DMS53 (cell line): Measurements from ENCODE around the gene PACSIN3.

Experiments used
- DNase-seq: peaks from one replicate; lab custom pipeline; 2025; lab: John Stamatoyannopoulos, UW

PACSIN3 gene

DNA sequence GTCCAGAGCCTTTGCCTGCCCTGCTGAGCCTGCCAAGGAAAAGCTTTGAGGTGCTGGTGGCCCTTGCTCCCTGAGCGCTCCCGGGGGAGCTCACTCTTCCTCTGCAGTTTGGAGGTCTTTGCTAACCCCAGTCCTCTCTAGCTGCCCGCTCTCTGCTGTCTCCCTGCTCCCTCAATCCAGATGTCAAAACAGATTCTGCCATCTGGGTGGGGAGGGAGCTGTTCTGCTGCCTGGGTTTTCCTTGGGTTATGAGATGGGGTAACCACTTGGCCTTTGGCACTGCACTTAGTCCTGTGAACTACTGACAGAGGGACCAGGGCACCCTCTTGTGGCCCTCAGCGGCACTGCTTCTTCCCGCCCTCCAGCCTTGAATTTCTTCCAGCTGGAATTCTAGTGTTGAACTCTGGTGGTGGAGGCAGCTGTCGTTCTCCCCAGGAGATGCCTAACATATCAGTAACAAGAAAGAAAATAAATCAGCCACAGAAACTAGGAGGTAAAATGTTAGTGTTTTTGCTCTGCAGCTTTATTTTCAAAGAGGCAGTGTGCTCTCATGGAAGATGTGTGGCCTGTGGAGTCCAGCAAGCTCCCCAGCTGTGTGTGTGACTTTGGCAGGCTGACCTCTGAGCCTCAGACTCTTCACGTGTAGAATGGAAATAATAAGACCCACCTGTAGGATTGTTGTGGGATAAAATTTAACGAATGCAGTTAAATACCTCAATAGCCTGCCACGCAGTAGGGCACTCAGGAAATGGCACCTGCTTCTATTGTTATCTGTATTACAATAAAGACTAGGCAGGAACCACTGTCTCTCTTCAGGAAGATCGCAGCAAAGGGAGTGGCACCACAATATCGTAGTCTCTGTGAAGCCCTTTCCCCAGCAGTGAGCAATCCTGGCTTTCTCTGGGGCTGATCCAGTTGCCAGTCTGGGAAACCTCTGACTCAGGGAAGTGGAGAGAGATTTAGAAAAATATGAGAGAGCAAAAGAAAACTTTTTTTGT, 33.0 kb downstream of the PACSIN3 start:
- DNase-seq, result peak; percentile 86

DNA sequence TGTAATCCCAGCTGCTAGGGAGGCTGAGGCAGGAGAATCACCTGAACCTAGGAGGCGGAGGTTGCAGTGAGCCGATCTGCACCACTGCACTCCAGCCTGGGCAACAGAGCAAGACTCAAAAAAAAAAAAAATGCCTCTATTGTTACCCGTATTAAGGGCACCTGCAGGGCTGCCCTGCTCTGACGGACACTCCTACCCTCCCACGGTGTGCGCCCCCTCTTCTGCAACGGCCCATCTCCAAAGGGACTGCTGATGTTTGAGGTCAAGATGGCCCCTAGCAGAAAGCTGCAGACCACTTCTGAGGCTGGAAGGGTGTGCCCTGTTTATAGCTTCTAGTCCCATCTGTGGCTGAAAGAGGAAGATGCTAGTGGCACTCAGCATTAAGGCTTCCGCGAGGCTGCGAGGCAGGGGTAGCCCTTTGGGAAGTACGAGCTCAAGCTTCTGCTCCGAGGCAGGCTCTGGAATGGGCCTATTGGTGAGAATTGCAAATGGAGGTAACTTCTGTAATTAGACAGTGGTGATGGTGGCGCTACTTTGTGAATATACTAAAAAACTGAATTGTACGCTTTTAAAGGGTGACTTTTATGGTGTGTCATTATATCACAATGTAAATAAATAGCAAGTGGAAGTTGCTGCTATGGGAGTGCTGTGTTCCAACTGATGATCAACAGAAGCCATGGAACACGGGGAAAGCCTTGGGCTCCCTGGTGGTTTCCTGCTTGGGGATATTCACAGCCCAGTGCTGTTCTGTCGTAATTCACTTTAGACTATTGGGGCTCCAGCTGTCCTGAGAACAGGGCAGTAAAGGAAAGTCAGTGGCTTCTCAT, 33.9 kb downstream of the PACSIN3 start:
- DNase-seq, result peak; percentile 46

GRCh38 chr11:47149782-47150181, 36.5 kb downstream of the PACSIN3 start:
- no peak for DNase-seq

GRCh38 chr11:47148903-47149531, 37.2 kb downstream of the PACSIN3 start:
- DNase-seq, result peak; percentile 82

- no peak for DNase-seq
Measured at GRCh38 chr11:47148270-47148669, 38.0 kb downstream of the PACSIN3 start.

- no peak for DNase-seq
Measured at GRCh38 chr11:47147681-47148080, 38.6 kb downstream of the PACSIN3 start.

GRCh38 chr11:47147250-47147649, 39.0 kb downstream of the PACSIN3 start:
- no peak for DNase-seq

DNA sequence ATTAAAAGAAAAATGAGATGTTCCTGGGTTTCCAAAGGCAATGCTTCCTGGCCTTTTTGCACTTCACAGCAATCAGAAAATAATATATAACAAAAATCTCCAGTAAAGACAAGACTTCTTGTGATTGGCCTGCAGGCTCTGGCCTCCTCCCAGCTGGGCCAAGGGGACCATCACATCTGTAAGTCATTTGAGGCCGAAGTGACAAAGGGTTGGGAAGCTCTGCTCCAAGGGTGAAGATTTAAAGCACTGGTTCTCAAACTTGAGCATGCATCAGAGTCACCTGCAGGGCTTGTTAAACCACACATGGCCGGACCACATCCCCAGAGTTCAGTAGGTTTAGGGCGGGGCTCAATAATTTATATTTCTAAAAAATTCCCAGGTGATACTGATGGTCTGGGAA, 41.7 kb downstream of the PACSIN3 start:
- no peak for DNase-seq

DNA sequence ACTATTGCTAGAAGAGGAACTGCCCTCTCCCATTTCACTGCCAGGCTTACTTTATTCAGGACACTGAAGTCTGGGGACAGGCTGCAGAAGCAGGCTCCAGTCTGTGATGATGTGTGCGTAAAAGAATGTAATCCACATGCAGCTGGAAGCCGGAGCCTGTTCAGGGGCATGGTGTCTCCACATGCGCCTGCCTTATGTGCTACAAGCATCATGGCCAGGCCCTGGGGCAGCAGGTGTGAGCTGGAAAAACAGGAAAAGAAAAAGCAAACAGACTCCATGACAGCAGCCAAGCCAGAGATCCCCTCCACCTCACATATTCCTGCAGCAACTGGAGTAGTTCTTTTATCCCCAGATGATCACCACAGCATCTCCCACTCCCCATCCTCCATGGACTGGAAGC, 42.9 kb downstream of the PACSIN3 start:
- DNase-seq, result peak; percentile 92

- DNase-seq, result no peak
Measured at GRCh38 chr11:47139878-47140277, 46.4 kb downstream of the PACSIN3 start.

DNA sequence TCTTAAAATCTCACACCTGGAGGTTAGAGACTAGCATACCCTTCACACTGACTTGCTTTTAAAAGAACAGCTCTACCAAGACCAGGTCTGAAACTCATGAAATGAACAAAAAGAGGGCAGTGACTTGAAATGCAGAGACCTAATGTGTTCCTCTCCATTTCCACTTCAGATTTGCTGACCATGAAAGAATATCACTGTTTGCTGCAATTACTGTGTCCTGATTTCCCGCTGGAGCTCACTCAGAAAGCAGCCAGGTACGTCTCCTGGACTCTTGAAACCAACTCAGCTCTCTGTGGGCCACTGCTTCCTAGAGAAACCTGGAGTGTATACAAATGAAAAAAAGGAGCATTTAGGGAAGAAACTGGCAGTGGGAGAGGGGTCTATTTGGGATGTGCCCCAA, 48.8 kb downstream of the PACSIN3 start:
- no peak for DNase-seq

GRCh38 chr11:47136921-47137320, 49.3 kb downstream of the PACSIN3 start:
- DNase-seq, result no peak

DNA sequence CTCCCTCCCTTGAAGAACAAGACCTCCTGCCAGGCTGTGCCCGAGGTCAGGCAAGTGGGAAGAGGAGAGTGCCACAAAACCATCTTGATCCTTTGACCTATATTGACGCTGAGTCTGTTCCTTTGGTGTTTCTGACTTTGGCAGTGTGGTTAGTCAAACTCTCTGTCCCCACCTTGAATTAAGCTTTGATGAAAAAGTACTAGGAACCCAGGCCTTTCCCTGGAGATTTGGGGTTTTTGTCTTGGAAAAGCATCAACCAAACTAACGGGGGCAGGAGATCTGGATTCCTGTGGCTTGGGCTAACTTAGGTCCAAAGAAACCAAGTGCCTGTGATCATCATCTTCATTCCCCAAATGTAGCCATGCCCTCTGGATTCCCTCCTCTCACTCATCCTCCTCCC, 49.9 kb downstream of the PACSIN3 start:
- no peak for DNase-seq

- peak; percentile 23 for DNase-seq
Measured at GRCh38 chr11:47132981-47133380, 53.3 kb downstream of the PACSIN3 start.

DNA sequence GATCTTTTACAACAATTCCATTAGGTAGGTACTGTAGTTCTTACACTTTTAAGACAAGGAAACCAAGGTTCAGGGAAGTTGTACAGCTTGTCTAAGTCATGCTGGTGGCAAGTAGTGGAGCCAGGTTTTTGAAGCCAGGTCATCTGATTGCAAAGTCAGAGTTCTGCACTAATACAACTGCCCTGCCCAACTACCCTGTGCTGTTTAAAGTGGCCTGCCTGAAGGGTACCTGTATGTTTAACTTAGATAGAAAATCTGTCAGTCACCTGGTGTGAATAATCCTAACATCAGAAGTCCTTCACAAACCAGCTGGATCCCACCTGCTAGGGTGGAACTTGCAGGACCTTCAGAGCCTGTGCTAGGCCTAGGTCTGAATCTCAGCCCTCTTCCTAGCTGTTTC, 53.7 kb downstream of the PACSIN3 start:
- DNase-seq, result peak; percentile 59

GRCh38 chr11:47131136-47131535, 55.1 kb downstream of the PACSIN3 start:
- peak; percentile 34 for DNase-seq

DNA sequence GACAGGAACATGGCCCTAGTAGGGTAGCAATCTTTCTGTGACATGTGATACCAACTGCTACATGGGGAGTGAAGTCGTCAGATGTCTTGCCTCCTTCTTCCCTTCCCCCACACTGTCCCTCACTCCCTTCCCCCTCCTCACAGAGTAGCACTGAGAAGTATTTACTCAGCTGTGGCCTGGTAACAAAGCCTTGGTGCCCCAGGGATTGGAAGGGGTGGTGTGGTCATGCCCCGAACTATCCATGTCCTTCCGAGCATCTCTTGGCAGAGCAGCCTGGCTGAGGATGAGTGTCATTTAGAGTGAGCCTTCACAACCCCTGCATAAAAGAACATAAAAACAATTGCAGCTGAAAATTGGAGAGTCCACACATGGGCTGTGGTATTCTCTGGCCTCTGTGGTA, 55.7 kb downstream of the PACSIN3 start:
- DNase-seq, result peak; percentile 89
